Activated T-cell treated with anti-CD3 and anti-CD28 coated beads, Interleukin-2, amount 50 U/mL, for 4 hours (primary cell): ENCODE data around the gene GOLGA5. TPM values are rescaled to one million over a fixed set of nuclear protein-coding genes. Genes with fewer than 3 reads are reported as not detected.
"Not testable (repeated sequence)": the region's sequence is repeated elsewhere in the genome, so short reads cannot be mapped to it uniquely, and the experiment has no call there.

Experiments
- ATAC-seq, 2 donors: fragments of 200-7000 bp; cut with Tn5 transposase; one replicate each; pipeline ENCODE4 v1.10.0; 2021
- DNase-seq: peaks from one replicate; pipeline ENCODE4 v3.0.0-alpha.2; 2020
- H3K27me3 Mint-ChIP-seq: one replicate; pipeline ENCODE4 v1.8.0; 2021; ENCODE audit warnings: low read depth, mixed read lengths
- H3K36me3 Mint-ChIP-seq: one replicate; pipeline ENCODE4 v1.8.0; 2022; ENCODE audit warnings: mixed read lengths; ENCODE audit not compliant: insufficient read depth
- H3K4me1 Mint-ChIP-seq: one replicate; pipeline ENCODE4 v1.8.0; 2021; ENCODE audit warnings: low read depth, mixed read lengths
- H3K4me3 Mint-ChIP-seq: one replicate; pipeline ENCODE4 v1.8.0; 2021; ENCODE audit warnings: mild to moderate bottlenecking, moderate library complexity, mixed read lengths
- H3K9me3 Mint-ChIP-seq: one replicate; pipeline ENCODE4 v1.8.0; 2021; ENCODE audit warnings: mixed read lengths
- total RNA-seq, 3 donors: library from RNA; stranded (reverse); gene quantifications; one replicate each; pipeline ENCODE4 v1.2.1, GENCODE V29; 2021

Gene GOLGA5
- total RNA-seq, 3 donors from 2014 or later, result 12.8 to 16.5 (median 16.4) TPM

GRCh38 chr14:92830902-92831301 lies 36.8 kb downstream of the GOLGA5 start:
- no peaks in the 10 kb centered on the region for H3K4me1 Mint-ChIP-seq
- no peaks in the 10 kb centered on the region for H3K27me3 Mint-ChIP-seq
- ATAC-seq, result no peak
- H3K36me3 Mint-ChIP-seq, result peaks cover 44% of the 10 kb centered on the region
- no peak for DNase-seq
- H3K4me3 Mint-ChIP-seq, result no peak overlapping the region
- no peaks in the 10 kb centered on the region for H3K9me3 Mint-ChIP-seq

GRCh38 chr14:92832137-92832700 lies 38.1 kb downstream of the GOLGA5 start:
- Mint-ChIP-seq H3K4me3 (no peak overlapping the region), H3K9me3 (no peaks in the 10 kb centered on the region), H3K36me3 (peaks cover 44% of the 10 kb centered on the region), H3K27me3 (no peaks in the 10 kb centered on the region), H3K4me1 (no peaks in the 10 kb centered on the region)
- DNase-seq (no peak), ATAC-seq (no peak)

GRCh38 chr14:92841930-92842329 lies 47.8 kb downstream of the GOLGA5 start:
- no peak for ATAC-seq
- H3K36me3 Mint-ChIP-seq, result peaks cover 32% of the 10 kb centered on the region
- no peak for DNase-seq
- no peak overlapping the region for H3K4me3 Mint-ChIP-seq
- H3K27me3 Mint-ChIP-seq, result no peaks in the 10 kb centered on the region
- H3K4me1 Mint-ChIP-seq, result peaks cover 25% of the 10 kb centered on the region
- H3K9me3 Mint-ChIP-seq, result peaks cover 8% of the 10 kb centered on the region

GRCh38 chr14:92844204-92844603 lies 50.1 kb downstream of the GOLGA5 start:
- H3K9me3 Mint-ChIP-seq, result peaks cover 8% of the 10 kb centered on the region
- peaks cover 22% of the 10 kb centered on the region for H3K36me3 Mint-ChIP-seq
- ATAC-seq (peak; percentile 64 to 75), DNase-seq (no peak)
- no peak overlapping the region for H3K4me3 Mint-ChIP-seq
- no peaks in the 10 kb centered on the region for H3K27me3 Mint-ChIP-seq
- H3K4me1 Mint-ChIP-seq, result peaks cover 44% of the 10 kb centered on the region

- DNase-seq, result no peak
- Mint-ChIP-seq H3K36me3 (peaks cover 15% of the 10 kb centered on the region), H3K27me3 (no peaks in the 10 kb centered on the region), H3K9me3 (peaks cover 11% of the 10 kb centered on the region), H3K4me1 (peaks cover 52% of the 10 kb centered on the region), H3K4me3 (no peak overlapping the region)
- ATAC-seq, result peak; percentile 66 to 79
Observed at GRCh38 chr14:92846162-92846897, 52.2 kb downstream of the GOLGA5 start.

- H3K4me3 Mint-ChIP-seq, result no peak overlapping the region
- peaks cover 11% of the 10 kb centered on the region for H3K9me3 Mint-ChIP-seq
- no peaks in the 10 kb centered on the region for H3K27me3 Mint-ChIP-seq
- peaks cover 53% of the 10 kb centered on the region for H3K4me1 Mint-ChIP-seq
- ATAC-seq (no peak), DNase-seq (no peak)
- H3K36me3 Mint-ChIP-seq, result peaks cover 11% of the 10 kb centered on the region
Observed at GRCh38 chr14:92847278-92847677, 53.2 kb downstream of the GOLGA5 start.

- Mint-ChIP-seq H3K4me1 (peaks cover 58% of the 10 kb centered on the region), H3K36me3 (peaks cover 9% of the 10 kb centered on the region), H3K9me3 (peaks cover 11% of the 10 kb centered on the region), H3K27me3 (no peaks in the 10 kb centered on the region), H3K4me3 (no peak overlapping the region)
- ATAC-seq (no peak), DNase-seq (no peak)
Observed at GRCh38 chr14:92847749-92848148, 53.6 kb downstream of the GOLGA5 start.

GRCh38 chr14:92848887-92849286 lies 54.8 kb downstream of the GOLGA5 start:
- no peaks in the 10 kb centered on the region for H3K27me3 Mint-ChIP-seq
- H3K36me3 Mint-ChIP-seq, result peaks cover 5% of the 10 kb centered on the region
- peaks cover 62% of the 10 kb centered on the region for H3K4me1 Mint-ChIP-seq
- DNase-seq (no peak), ATAC-seq (no peak)
- peaks cover 12% of the 10 kb centered on the region for H3K9me3 Mint-ChIP-seq
- no peak overlapping the region for H3K4me3 Mint-ChIP-seq

- ATAC-seq, result no peak
- Mint-ChIP-seq H3K4me1 (peaks cover 56% of the 10 kb centered on the region), H3K27me3 (no peaks in the 10 kb centered on the region)
Observed at GRCh38 chr14:92850492-92850891, 56.4 kb downstream of the GOLGA5 start.

GRCh38 chr14:92853136-92853535 lies 59.0 kb downstream of the GOLGA5 start:
- DNase-seq, ATAC-seq, H3K4me3 Mint-ChIP-seq, H3K36me3 Mint-ChIP-seq, H3K27me3 Mint-ChIP-seq: not testable (repeated sequence)
- Mint-ChIP-seq H3K9me3 (peaks cover 18% of the 10 kb centered on the region), H3K4me1 (peaks cover 34% of the 10 kb centered on the region)

More at GRCh38 chr14:92850492-92850891, 56.4 kb downstream of the GOLGA5 start:
- Mint-ChIP-seq H3K9me3 (peaks cover 20% of the 10 kb centered on the region), H3K4me3 (no peak overlapping the region), H3K36me3 (peaks cover 5% of the 10 kb centered on the region)
- no peak for DNase-seq

GRCh38 chr14:92860049-92860840 lies 66.1 kb downstream of the GOLGA5 start:
- Mint-ChIP-seq H3K36me3 (no peaks in the 10 kb centered on the region), H3K4me3 (no peak overlapping the region), H3K4me1 (no peaks in the 10 kb centered on the region), H3K27me3 (peaks cover 6% of the 10 kb centered on the region), H3K9me3 (peaks cover 10% of the 10 kb centered on the region)
- DNase-seq (no peak), ATAC-seq (no peak)

- ATAC-seq (no peak), DNase-seq (no peak)
- Mint-ChIP-seq H3K4me3 (no peak overlapping the region), H3K4me1 (no peaks in the 10 kb centered on the region), H3K36me3 (no peaks in the 10 kb centered on the region), H3K27me3 (peaks cover 6% of the 10 kb centered on the region), H3K9me3 (peaks cover 6% of the 10 kb centered on the region)
Observed at GRCh38 chr14:92861856-92862745, 68.0 kb downstream of the GOLGA5 start.

- ATAC-seq (no peak), DNase-seq (no peak)
- Mint-ChIP-seq H3K4me3 (no peak overlapping the region), H3K9me3 (peaks cover 6% of the 10 kb centered on the region), H3K4me1 (no peaks in the 10 kb centered on the region), H3K27me3 (peaks cover 8% of the 10 kb centered on the region), H3K36me3 (no peaks in the 10 kb centered on the region)
Observed at GRCh38 chr14:92863286-92864080, 69.4 kb downstream of the GOLGA5 start.
